A549 (cell line): Measurements from ENCODE around the gene BFSP1. TPM values are rescaled to one million over a fixed set of nuclear protein-coding genes. Genes with fewer than 3 reads are reported as not detected.
A peak's percentile ranks its signal among the peaks of the same experiment; 100 is the strongest.

Experiments
- ATAC-seq, 2 experiments: fragments of 200-7000 bp in 1 of 2; fragments of >200 bp in 1 of 2; cut with Nextera tagmentation in 1 of 2; cut with Tn5 transposase in 1 of 2; 3 replicates each; pipeline versions ENCODE4 v1.8.0 to v1.9.1; 2018 to 2020; ENCODE audit warnings: mild to moderate bottlenecking in 1 of 2, moderate library complexity in 1 of 2
- CTCF ChIA-PET: fragments of 300-600 bp; sonication (Branson Sonifier 250); formaldehyde crosslinking; extraction: SDS; loops from one replicate; lab custom pipeline; 2021; ENCODE audit warnings: antibody characterized with exemption, inconsistent platforms; lab: Yijun Ruan, JAX
- POLR2A ChIA-PET: fragments of 350-600 bp; formaldehyde crosslinking; extraction: SDS; loops from one replicate; lab custom pipeline; 2021; ENCODE audit warnings: antibody characterized with exemption, inconsistent platforms; lab: Yijun Ruan, JAX
- DNase-seq, 2 experiments: peaks; one replicate each; pipeline versions ENCODE4 v3.0.0 to v3.0.0-alpha.2; 2011 to 2016; ENCODE audit warnings: low read depth in 1 of 2, low spot score in 1 of 2
- FAIRE-seq: peaks from 2 replicates; lab custom pipeline; 2011; peaks lifted over from hg19 to GRCh38; lab: Jason Lieb, UNC
- H3K27ac ChIP-seq, 2 experiments: fragments of >200 bp; sonication (Bioruptor Twin); formaldehyde crosslinking; 3 replicates each; pipeline ENCODE4 v1.5.1; 2016 to 2017
- H3K4me1 ChIP-seq: fragments of >200 bp; sonication (Bioruptor Twin); formaldehyde crosslinking; 3 replicates; pipeline ENCODE4 v1.6.1; 2016
- H3K4me2 ChIP-seq: fragments of >200 bp; sonication (Bioruptor Twin); formaldehyde crosslinking; 3 replicates; pipeline ENCODE4 v1.6.1; 2016
- H3K4me3 ChIP-seq: fragments of >200 bp; sonication (Bioruptor Twin); formaldehyde crosslinking; 3 replicates; pipeline ENCODE4 v1.5.1; 2016
- H3K9me3 ChIP-seq: fragments of >200 bp; sonication (Bioruptor Twin); formaldehyde crosslinking; 3 replicates; pipeline ENCODE4 v1.6.1; 2016
- ELK1 ChIP-seq: fragments of 150-350 bp; IDR thresholded peaks from 2 replicates; pipeline ENCODE4 v1.6.1; 2014; ENCODE audit warnings: low read depth, mild to moderate bottlenecking, low read length
- ESRRA ChIP-seq: fragments of 150-350 bp; IDR thresholded peaks from 2 replicates; pipeline ENCODE4 v1.6.1; 2014; ENCODE audit warnings: mild to moderate bottlenecking, low read length, borderline replicate concordance
- HOXB5 ChIP-seq: fragments of 250-450 bp; sonication (Bioruptor Pico); IDR thresholded peaks from 2 replicates; pipeline ENCODE4 v1.5.0; 2020; ENCODE audit warnings: mild to moderate bottlenecking, moderate library complexity
- KDM5A ChIP-seq: fragments of 200-600 bp; sonication (generic); IDR thresholded peaks from 2 replicates; pipeline ENCODE4 v1.6.1; 2016; ENCODE audit warnings: antibody characterized with exemption, mild to moderate bottlenecking
- NFE2L2 ChIP-seq: fragments of 150-350 bp; conservative IDR thresholded peaks from 2 replicates; pipeline ENCODE4 v1.6.1; 2014; ENCODE audit warnings: low read length
- NPAS2 ChIP-seq: fragments of 250-450 bp; sonication (Bioruptor Pico); IDR thresholded peaks from 2 replicates; pipeline ENCODE4 v1.8.0; 2022; ENCODE audit warnings: mild to moderate bottlenecking, moderate library complexity, borderline replicate concordance
- REST ChIP-seq: fragments of 200-600 bp; sonication (generic); IDR thresholded peaks from 2 replicates; pipeline ENCODE4 v1.6.1; 2016; ENCODE audit warnings: antibody characterized with exemption, mild to moderate bottlenecking, moderate library complexity
- RNF2 ChIP-seq: fragments of 200-600 bp; sonication (generic); IDR thresholded peaks from 2 replicates; pipeline ENCODE4 v1.6.1; 2016; ENCODE audit warnings: low read depth, mild to moderate bottlenecking, antibody characterized with exemption, moderate library complexity, borderline replicate concordance
- SREBF2 ChIP-seq: fragments of 450-650 bp; IDR thresholded peaks from 2 replicates; pipeline ENCODE4 v1.6.1; 2014; ENCODE audit warnings: mild to moderate bottlenecking, moderate library complexity
- ZC3H11A ChIP-seq: fragments of 450-650 bp; IDR thresholded peaks from 2 replicates; pipeline ENCODE4 v1.6.1; 2014; ENCODE audit warnings: antibody characterized with exemption, mild to moderate bottlenecking
- ZFP36 ChIP-seq: fragments of 450-650 bp; IDR thresholded peaks from 2 replicates; pipeline ENCODE4 v1.6.1; 2014; ENCODE audit warnings: borderline replicate concordance; ENCODE audit not compliant: partially characterized antibody
- ZNF302 ChIP-seq: fragments of 250-450 bp; sonication (Bioruptor Pico); IDR thresholded peaks from 2 replicates; pipeline ENCODE4 v1.9.0; 2021; ENCODE audit warnings: inconsistent platforms, mild to moderate bottlenecking, moderate library complexity
- WGBS: methylation state at CpG from one replicate; pipeline ENCODE4 v1.1.6; 2017; ENCODE audit errors: missing lambda C conversion rate; 5-methylcytosine and 5-hydroxymethylcytosine counted together
- polyA plus RNA-seq, 4 experiments: library from polyadenylated mRNA; depleted of rRNA in 3 of 4; stranded (reverse); fragments of >200 nt; fragmentation: RNase III in 1 of 4; extraction: RNeasy Plus Mini Kit Qiagen cat#74134 plus additional on column Dnase treatment in 1 of 4; gene quantifications; 2 replicates in 3 of 4; 3 replicates in 1 of 4; pipeline ENCODE4 v1.2.3, GENCODE V29; 2011 to 2017

The BFSP1 gene
- polyA plus RNA-seq, 2 of the 4 experiments (the other 2 are of a cell fraction): 7.2 to 8.3 TPM

DNA sequence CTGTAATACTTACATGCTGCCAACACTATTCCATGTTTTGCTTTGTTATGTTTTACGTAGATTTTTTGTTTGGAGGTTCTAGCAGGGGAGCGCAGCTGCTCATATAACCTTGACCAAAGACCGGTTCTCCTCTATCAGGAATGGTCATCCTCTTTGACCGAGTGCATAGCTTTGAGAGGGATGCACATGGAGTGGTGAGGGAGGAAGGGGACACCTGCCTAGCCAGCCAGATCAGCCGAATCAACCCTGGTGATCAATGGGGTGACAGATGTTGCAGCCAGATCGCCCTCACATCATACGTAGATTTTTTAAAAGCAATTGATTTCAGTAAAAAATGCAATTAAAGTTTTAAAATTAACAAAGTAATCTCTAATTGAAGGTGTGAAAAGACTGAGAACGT is 45.0 kb upstream of the BFSP1 start (continued):
- TF ChIP-seq ELK1 (no peak), HOXB5 (CRISPR knock-in tag) (no peak), ESRRA (no peak), ZFP36 (no peak)
- TF ChIP-seq, all 56 proteins: peak for 0

DNA sequence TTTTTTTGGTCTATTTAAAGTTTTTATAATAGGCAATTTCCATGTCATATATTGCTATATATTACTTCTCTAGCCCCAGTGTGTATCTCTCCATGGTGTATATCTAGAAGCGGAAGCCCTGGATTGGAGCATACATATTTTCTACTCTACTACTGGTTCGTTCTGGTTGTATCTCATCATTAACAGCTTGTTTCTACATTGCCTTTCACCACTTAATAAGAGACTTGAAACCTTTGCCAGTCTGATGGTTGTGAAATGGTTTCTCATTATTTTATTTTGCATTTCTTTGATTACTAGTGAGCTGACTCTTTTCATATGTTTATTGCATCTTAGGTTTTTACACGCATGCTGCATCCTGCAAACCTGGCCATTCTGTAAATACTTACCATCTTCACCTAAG is 42.3 kb upstream of the BFSP1 start:
- H3K27ac ChIP-seq: no peak overlapping the region
- peaks cover 59% of the 10 kb centered on the region for H3K4me1 ChIP-seq
- no peak for DNase-seq
- H3K4me3 ChIP-seq: no peak overlapping the region
- CTCF ChIA-PET: interaction anchor here (0.8 to 9.2 kb wide), 9 partner anchors 17 to 108 kb away, joined by 3 to 108 read pairs (median 15); partner anchors contain the start of gene BFSP1
- no peak for TF ChIP-seq NFE2L2
- TF ChIP-seq, all 56 proteins: peak for 0
- FAIRE-seq (no peak), ATAC-seq (no peak)
- POLR2A ChIA-PET: interaction anchor here (0.9 to 1.0 kb wide), 2 partner anchors 16 to 26 kb away, joined by 3 to 6 read pairs; no protein-coding TSS in a partner anchor
- peak overlapping the region; percentile 78 for H3K4me2 ChIP-seq
- H3K9me3 ChIP-seq: no peaks in the 10 kb centered on the region
- 84% methylated on average over 3 of the region's 3 CpGs for WGBS

GRCh38 chr20:17572034-17572638 is 41.0 kb upstream of the BFSP1 start:
- 0 out of 2 replicates have a peak, but pooled peaks have one; percentile 16 for TF ChIP-seq KDM5A
- no peak for TF ChIP-seq REST
- FAIRE-seq: peak; percentile 13
- peak overlapping the region; percentile 91 to 96 for H3K27ac ChIP-seq
- peaks cover 64% of the 10 kb centered on the region for H3K4me1 ChIP-seq
- peak overlapping the region; percentile 78 for H3K4me2 ChIP-seq
- WGBS: 12% methylated on average over 7 of the region's 7 CpGs
- DNase-seq: no peak
- H3K9me3 ChIP-seq: no peaks in the 10 kb centered on the region
- CTCF ChIA-PET: interaction anchor here (0.7 to 9.2 kb wide), 11 partner anchors 9 to 388 kb away, joined by 3 to 108 read pairs (median 17); partner anchors contain the start of gene BFSP1
- ATAC-seq: no peak
- peak overlapping the region; percentile 87 for H3K4me3 ChIP-seq
- POLR2A ChIA-PET: interaction anchor here (0.6 to 3.5 kb wide), 4 partner anchors 14 to 41 kb away, joined by 3 to 127 read pairs (median 3); partner anchors contain the start of gene BFSP1

DNA sequence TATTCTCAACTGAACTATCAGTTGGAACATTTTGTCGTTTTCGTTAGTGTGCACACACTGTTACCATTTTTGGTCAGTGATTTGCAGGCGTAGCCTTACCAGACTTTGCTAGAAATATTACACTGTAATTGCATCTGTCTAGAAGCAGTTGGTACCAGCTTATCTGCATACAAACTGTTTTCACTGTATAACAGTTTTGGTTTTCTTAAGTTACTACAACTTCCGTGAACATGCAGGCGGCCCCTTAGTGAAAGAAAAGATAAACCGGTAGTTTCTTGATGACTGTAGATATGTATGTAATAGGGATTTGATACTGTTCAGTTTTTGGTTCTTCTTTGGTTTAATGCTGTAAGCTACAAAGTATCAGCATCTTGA is 40.0 kb upstream of the BFSP1 start:
- Histone ChIP-seq H3K4me2 (peak overlapping the region; percentile 78), H3K9me3 (peaks cover 4% of the 10 kb centered on the region; the same call in 1 of the 3 replicates), H3K4me1 (peaks cover 54% of the 10 kb centered on the region), H3K27ac (peak overlapping the region; percentile 91 to 96), H3K4me3 (peak overlapping the region; percentile 87)
- DNase-seq (no peak), ATAC-seq (no peak), FAIRE-seq (peak; percentile 90)
- TF ChIP-seq RNF2: no peak
- no peak for TF ChIP-seq ZNF302 (CRISPR knock-in tag)
- TF ChIP-seq HOXB5 (CRISPR knock-in tag): no peak
- TF ChIP-seq ZC3H11A: no peak
- TF ChIP-seq NPAS2 (CRISPR knock-in tag): no peak
- no peak for TF ChIP-seq SREBF2
- CTCF ChIA-PET: interaction anchor here (0.6 to 9.2 kb wide), 16 partner anchors 9 to 426 kb away, joined by 3 to 108 read pairs (median 15); partner anchors contain the start of gene BFSP1
- 2% methylated on average over 6 of the region's 6 CpGs for WGBS
- POLR2A ChIA-PET: interaction anchor here (0.8 to 3.5 kb wide), 6 partner anchors 10 to 111 kb away, joined by 4 to 127 read pairs (median 6); no protein-coding TSS in a partner anchor
